Nephron (organoid): ENCODE measurements around the gene PTN.

Experiments
- H3K27ac Mint-ChIP-seq, 3 experiments: 2 replicates each; pipeline ENCODE4 v1.8.0; 2020; ENCODE audit warnings: mixed read lengths in 3 of 3, mild to moderate bottlenecking in 2 of 3, moderate library complexity in 1 of 3
- H3K27me3 Mint-ChIP-seq: 2 replicates; pipeline ENCODE4 v1.8.0; 2021; ENCODE audit warnings: low read depth, mild to moderate bottlenecking, moderate library complexity, mixed read lengths
- H3K36me3 Mint-ChIP-seq: 2 replicates; pipeline ENCODE4 v1.8.0; 2020; ENCODE audit warnings: low read depth, mixed read lengths
- H3K4me1 Mint-ChIP-seq: 2 replicates; pipeline ENCODE4 v1.8.0; 2020; ENCODE audit warnings: mixed read lengths
- H3K4me3 Mint-ChIP-seq, 3 experiments: 2 replicates each; pipeline ENCODE4 v1.8.0; 2020; ENCODE audit warnings: mild to moderate bottlenecking in 3 of 3, mixed read lengths in 3 of 3, moderate library complexity in 2 of 3
- H3K9me3 Mint-ChIP-seq: 2 replicates; pipeline ENCODE4 v1.8.0; 2020; ENCODE audit warnings: mixed read lengths
- TF ChIP-seq, protein P1 (sequence below), 3 experiments: fragments of 200-600 bp; sonication (generic); IDR thresholded peaks; one replicate each; pipeline ENCODE4 v1.5.0; 2021; ENCODE audit warnings: antibody characterized with exemption in 3 of 3; ENCODE audit not compliant: unreplicated experiment in 3 of 3

Gene PTN

DNA sequence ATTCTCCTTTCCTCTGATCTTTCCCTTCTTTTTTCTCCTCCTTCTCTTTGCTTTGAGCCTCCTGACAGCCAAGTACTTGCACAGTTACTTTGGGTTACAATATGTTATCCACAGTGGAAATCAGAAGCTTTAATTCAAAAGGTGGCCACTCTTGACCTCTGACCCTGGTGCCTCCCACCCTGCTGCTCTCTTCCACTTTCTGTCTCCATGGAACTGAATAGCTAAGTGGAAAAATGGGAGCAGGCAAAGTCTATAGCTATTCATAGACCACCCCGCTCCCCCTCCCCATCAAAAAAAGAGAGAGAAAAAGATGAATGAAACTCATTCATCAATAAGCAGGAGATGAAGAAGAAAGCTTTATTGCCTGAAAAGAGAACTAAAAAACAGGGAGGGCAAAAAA lies 39.4 kb downstream of the PTN start:
- Mint-ChIP-seq H3K27me3 (peaks cover 5% of the 10 kb centered on the region), H3K4me3 (no peak overlapping the region), H3K4me1 (peaks cover 61% of the 10 kb centered on the region), H3K9me3 (peaks cover 4% of the 10 kb centered on the region), H3K27ac (peak overlapping the region; percentile 56 to 88 (median 87)), H3K36me3 (no peaks in the 10 kb centered on the region)
- TF ChIP-seq, protein P1, sequence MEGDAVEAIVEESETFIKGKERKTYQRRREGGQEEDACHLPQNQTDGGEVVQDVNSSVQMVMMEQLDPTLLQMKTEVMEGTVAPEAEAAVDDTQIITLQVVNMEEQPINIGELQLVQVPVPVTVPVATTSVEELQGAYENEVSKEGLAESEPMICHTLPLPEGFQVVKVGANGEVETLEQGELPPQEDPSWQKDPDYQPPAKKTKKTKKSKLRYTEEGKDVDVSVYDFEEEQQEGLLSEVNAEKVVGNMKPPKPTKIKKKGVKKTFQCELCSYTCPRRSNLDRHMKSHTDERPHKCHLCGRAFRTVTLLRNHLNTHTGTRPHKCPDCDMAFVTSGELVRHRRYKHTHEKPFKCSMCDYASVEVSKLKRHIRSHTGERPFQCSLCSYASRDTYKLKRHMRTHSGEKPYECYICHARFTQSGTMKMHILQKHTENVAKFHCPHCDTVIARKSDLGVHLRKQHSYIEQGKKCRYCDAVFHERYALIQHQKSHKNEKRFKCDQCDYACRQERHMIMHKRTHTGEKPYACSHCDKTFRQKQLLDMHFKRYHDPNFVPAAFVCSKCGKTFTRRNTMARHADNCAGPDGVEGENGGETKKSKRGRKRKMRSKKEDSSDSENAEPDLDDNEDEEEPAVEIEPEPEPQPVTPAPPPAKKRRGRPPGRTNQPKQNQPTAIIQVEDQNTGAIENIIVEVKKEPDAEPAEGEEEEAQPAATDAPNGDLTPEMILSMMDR (IDR thresholded peaks at IDR 0.05; ENCODE audit: unreplicated experiment in 3 of 3) = no peak

DNA sequence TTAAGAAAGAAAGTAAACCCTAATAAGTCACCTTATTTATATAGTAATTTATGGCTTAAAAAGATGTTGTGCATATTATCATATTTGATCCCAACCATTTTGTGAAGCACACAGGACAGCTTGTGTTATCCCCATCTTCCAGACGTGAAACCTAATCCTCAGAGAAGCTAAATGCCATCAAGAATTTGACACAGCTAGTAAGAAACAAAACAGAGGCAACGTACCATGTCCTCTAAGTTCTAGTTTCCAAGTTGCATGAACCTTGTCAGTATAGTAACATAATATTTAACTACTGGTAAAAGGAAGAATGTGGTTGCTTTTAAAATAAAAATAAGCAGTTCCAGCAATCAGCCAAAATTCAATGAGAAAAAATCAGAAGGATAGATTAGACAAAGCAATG lies 41.5 kb downstream of the PTN start:
- Mint-ChIP-seq H3K9me3 (no peaks in the 10 kb centered on the region), H3K27me3 (peaks cover 5% of the 10 kb centered on the region), H3K36me3 (no peaks in the 10 kb centered on the region), H3K4me1 (peaks cover 76% of the 10 kb centered on the region), H3K27ac (peak overlapping the region; percentile 61 to 77 (median 64)), H3K4me3 (no peak overlapping the region)
- TF ChIP-seq, protein P1 (IDR thresholded peaks at IDR 0.05; ENCODE audit: unreplicated experiment in 3 of 3) = no peak

DNA sequence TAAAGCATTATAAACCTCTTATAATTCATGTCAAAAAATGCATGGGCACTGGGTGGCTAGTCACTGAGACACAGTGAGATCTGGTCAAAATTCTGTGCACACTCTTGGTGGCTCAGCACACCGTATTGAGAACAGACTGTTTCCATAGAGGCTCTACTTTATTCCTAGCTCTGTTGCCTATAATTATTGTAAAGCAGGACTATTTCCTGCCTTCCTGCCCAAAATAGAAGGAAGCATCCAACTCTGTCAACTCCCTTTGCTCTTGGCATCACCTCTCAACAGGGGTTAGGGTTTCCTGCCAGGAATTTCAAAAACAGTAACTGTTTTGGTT lies 45.1 kb downstream of the PTN start:
- peaks cover 67% of the 10 kb centered on the region for H3K4me1 Mint-ChIP-seq
- no peaks in the 10 kb centered on the region for H3K36me3 Mint-ChIP-seq
- peaks cover 5% of the 10 kb centered on the region for H3K27me3 Mint-ChIP-seq
- TF ChIP-seq, protein P1 (IDR thresholded peaks at IDR 0.05; ENCODE audit: unreplicated experiment in 3 of 3) = no peak
- H3K9me3 Mint-ChIP-seq = no peaks in the 10 kb centered on the region
- H3K27ac Mint-ChIP-seq = peak overlapping the region; percentile 28 to 88 (median 62)
- H3K4me3 Mint-ChIP-seq = no peak overlapping the region

- peaks cover 5% of the 10 kb centered on the region for H3K27me3 Mint-ChIP-seq
- H3K36me3 Mint-ChIP-seq = no peaks in the 10 kb centered on the region
- no peaks in the 10 kb centered on the region for H3K9me3 Mint-ChIP-seq
- TF ChIP-seq, protein P1 (IDR thresholded peaks at IDR 0.05; ENCODE audit: unreplicated experiment in 3 of 3) = no peak
- peaks cover 64% of the 10 kb centered on the region for H3K4me1 Mint-ChIP-seq
- H3K27ac Mint-ChIP-seq = peak overlapping the region; percentile 1 to 87 (median 4)
- H3K4me3 Mint-ChIP-seq = no peak overlapping the region
Measured at GRCh38 chr7:137297551-137298463, 45.7 kb downstream of the PTN start.

GRCh38 chr7:137296576-137296975 lies 47.0 kb downstream of the PTN start:
- Mint-ChIP-seq H3K27me3 (peaks cover 5% of the 10 kb centered on the region), H3K4me1 (peaks cover 54% of the 10 kb centered on the region), H3K36me3 (peaks cover 4% of the 10 kb centered on the region), H3K27ac (peak overlapping the region; percentile 74 to 87 (median 80)), H3K9me3 (no peaks in the 10 kb centered on the region), H3K4me3 (no peak overlapping the region)
- TF ChIP-seq, protein P1 (IDR thresholded peaks at IDR 0.05; ENCODE audit: unreplicated experiment in 3 of 3) = no peak
